HK-2 (cell line): ENCODE measurements around the gene ZFY.
"Not testable (repeated sequence)": the region's sequence is repeated elsewhere in the genome, so short reads cannot be mapped to it uniquely, and the experiment has no call there.

Experiments used
- DNase-seq: peaks from one replicate; pipeline ENCODE4 v3.0.0-alpha.2; 2018; ENCODE audit not compliant: unreplicated experiment

ZFY gene

DNA sequence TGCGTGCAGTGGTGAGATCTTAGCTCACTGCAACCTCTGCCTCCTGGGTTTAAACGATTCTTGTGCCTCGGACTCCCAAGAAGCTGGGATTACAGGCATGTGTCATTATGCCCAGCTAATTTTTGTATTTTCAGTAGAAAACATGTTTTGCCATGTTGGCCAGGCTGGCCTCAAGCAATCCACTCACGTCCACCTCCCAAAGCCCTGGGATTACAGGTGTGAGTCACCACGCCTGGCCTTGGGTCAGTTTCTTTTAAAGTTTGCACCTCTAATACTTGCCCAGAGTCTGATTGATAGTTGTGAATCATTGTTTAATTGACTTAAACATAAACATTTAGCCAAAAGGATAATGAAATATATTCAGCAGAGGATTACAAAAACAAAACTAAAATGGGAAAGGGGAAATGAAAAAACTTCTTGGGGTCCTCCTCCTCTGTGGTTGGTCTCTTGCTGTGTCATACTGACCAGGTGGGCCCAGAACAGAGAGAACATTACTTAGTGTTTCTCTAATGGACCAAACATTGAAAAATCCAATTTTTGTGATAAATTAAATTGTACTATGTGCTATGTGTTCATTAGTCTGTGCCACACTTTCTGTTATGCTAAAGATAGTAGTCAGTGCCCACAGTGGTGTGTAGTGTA is 38.0 kb downstream of the ZFY start:
- no peak for DNase-seq

DNA sequence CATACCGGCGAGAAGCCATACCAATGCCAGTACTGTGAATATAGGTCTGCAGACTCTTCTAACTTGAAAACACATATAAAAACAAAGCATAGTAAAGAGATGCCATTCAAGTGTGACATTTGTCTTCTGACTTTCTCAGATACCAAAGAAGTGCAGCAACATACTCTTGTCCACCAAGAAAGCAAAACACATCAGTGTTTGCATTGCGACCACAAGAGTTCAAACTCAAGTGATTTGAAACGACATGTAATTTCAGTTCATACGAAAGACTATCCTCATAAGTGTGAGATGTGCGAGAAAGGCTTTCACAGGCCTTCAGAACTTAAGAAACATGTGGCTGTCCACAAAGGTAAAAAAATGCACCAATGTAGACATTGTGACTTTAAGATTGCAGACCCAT is 44.1 kb downstream of the ZFY start:
- DNase-seq: no peak

DNA sequence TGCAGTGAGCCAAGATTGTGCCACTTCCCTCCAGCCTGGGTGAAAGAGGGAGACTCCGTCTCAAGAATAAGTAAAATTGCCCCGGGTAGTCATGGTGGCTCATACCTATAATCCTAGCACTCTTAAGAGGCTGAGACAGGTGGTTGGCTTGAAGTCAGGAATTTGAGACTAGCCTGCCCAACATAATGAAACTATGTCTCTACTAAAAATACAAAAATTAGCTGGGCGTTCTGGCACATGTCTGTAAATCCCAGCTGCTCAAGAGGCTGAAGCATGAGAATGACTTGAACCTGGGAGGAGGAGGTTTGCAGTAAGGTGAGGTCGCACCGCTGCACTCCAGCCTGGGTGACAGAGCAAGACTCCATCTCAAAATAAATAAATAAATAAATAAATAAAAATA is 49.3 kb downstream of the ZFY start:
- DNase-seq: no peak

DNA sequence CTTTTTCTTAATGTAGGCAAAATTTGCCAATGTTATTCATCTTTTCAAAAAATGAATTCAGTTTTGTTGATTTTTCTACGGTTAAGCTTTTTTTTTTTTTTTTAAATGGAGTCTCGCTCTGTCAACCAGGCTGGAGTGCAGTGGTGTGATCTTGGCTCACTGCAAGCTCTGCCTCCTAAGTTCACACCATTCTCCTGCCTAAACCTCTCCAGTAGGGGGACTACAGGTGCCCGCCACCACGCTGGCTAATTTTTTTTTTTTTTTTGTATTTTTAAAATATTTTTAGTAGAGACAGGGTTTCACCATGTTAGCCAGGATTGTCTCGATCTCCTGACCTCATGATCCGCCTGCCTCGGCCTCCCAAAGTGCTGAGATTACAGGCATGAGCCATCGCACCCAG is 52.0 kb downstream of the ZFY start:
- not testable (repeated sequence) for DNase-seq

DNA sequence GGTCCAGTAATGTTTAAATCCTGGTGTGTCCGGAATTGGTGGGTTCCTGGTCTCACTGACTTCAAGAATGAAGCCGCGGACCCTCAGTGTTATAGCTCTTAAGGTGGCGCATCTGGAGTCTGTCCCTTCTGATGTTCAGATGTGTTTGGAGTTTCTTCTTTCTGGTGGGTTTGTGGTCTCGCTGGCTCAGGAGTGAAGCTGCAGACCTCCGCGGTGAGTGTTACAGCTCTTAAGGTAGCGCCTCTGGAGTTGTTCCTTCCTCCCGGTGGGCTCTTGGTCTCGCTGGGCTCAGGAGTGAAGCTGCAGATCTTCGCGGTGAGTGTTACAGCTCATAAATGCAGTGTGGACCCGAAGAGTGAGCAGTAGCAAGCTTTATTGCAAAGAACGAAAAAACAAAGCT is 62.2 kb downstream of the ZFY start:
- not testable (repeated sequence) for DNase-seq

DNA sequence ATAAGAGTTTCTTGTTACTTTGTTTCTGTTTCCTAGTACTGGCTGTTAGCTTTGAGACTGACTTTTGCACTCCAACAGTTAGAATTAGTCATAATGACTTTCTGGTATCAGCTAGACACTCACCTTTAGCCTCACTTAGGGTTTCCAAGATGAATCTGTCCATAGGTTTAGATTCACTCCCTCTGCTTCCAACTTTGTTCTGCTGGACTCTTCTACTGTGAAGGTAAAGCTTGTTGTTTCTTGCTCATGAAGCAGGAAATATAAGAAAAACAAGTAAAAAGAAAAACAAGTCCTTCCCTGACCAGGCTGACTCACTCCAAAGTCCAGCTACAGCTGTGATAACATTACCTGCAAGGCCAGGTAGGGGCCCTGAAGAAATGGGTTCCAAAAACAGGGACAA is 67.0 kb downstream of the ZFY start:
- DNase-seq: no peak

DNA sequence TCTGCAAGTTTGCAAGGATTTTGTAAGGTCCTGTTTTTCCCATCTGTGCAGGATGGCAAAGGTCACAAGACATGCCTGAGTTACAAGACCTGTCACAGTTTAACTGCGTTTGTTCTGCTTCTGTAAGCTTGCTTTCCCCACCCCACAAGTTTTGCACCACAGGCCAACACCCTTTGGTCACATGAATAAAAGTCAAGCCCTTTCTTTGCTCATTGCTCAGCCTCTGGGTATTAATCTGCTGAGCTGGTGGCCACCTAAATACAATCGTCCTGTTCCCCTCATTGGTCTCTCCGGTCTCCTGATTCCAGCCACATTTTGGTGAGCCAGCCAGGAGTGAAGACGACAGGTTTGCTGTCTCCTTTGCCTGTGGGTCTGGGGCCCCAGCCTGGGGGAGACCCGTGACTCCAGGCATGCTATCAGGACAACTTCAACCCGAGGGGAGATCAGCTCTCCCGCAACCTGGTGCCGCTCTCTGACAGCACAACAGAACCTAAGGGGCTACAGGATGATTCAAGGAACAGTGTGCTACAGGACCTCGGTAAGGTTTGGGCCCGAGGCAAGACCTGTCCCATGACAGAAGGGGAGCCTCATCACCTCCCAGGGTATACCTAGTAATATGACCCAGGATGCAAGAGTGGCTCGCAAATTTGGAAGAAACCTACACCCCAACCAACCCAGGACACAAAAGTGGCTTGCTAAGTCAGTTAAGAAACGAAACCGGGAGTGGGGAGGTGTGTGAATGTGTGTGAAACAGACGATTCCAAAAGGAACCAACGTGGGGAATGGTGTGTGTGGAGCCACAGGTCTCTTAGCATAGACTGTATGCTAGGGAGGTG is 67.7 kb downstream of the ZFY start:
- no peak for DNase-seq

DNA sequence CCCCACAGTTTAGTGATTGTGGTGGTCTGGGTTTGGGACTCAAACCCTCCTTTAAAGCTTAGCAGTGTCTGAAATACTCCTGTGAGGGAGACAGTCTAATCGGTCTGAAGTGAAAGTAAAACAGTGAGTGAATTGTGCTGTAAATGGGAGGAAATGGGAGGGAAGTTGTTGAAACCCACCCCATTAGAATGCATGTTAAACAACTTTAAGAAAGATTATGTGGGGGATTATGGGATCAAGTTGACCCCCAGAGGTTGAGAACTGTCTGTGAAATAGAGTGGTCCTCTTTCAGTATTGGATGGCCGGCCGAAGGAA is 68.3 kb downstream of the ZFY start:
- DNase-seq: no peak

DNA sequence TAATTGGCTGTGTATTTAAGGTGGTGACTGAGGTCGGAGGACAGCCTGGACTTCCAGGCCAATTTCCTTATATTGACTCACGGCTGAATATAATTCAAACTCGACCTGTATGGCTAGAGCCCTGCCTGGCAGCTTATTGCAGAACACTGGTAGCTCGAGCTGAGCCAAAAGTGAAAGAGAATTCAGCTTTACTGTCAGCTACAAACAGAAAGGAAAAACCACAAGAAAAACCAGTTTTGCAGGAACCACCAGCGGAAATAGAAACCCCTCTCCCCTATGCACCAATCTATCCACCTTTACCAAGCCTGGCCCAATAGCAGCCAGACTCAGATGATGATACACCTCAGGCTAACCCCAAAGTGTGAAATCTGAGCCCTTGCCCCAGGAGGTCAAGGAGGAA is 68.7 kb downstream of the ZFY start:
- no peak for DNase-seq

DNA sequence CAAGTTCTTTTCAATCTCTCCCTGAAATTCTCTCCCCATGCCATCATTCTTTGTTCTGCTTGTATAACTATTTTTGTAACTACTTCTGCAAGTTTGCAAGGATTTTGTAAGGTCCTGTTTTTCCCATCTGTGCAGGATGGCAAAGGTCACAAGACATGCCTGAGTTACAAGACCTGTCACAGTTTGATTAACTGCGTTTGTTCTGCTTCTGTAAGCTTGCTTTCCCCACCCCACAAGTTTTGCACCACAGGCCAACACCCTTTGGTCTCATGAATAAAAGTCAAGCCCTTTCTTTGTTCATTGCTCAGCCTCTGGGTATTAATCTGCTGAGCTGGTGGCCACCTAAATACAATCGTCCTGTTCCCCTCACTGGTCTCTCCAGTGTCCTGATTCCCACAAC is 70.8 kb downstream of the ZFY start:
- DNase-seq: not testable (repeated sequence)

DNA sequence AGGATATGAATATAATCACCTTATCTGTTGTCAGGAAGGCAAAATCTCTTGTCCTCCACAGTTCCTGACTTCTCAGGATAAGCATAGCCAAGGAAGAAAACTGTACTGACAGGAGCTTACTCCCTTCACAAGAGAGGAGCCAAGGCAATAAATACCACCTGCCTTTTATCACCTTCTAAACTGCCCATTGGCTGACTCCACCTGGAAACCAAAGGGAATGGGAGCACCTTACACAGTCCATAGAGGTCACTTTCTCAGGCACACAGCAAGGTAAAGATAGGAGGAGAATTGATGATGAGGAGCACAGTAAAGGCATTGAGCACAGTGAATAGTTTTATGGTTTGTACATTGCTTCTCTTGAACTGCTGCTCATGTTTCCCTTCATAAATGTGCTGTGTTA is 72.8 kb downstream of the ZFY start:
- DNase-seq: no peak

DNA sequence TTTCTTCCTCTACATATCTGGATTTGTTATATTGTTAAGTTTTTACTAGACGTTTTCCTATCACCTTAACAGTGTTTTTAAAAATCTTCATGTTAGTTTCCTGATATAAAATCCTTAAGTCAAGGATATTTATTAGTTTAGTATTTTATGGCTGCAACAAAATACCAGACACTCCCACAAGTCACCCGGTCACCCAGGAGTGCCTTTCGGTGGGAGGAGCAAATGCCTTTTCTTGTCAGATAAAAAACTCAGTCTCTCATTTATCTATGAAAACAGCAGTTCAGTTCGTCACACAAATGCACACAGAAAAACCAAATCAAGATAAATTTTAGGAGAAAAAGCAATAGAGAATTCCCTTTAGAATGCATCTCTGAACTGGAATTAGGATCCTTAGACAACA is 77.0 kb downstream of the ZFY start:
- no peak for DNase-seq

DNA sequence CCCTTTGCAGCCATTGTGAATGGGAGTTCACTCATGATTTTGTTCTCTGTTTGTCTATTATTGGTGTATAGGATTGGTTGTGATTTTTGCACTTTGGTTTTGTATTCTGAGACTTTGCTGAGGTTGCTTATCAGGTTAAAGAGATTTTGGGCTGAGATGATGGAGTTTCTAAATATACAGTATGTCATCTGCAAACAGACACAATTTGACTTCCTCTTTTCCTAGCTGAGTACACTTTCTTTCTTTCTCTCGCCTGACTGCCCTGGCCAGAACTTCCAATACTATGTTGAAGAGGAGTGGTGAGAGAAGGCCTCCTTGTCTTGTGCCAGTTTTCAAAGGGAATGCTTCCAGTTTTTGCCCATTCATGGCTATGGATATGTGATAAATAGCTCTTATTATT is 81.4 kb downstream of the ZFY start:
- DNase-seq: no peak

DNA sequence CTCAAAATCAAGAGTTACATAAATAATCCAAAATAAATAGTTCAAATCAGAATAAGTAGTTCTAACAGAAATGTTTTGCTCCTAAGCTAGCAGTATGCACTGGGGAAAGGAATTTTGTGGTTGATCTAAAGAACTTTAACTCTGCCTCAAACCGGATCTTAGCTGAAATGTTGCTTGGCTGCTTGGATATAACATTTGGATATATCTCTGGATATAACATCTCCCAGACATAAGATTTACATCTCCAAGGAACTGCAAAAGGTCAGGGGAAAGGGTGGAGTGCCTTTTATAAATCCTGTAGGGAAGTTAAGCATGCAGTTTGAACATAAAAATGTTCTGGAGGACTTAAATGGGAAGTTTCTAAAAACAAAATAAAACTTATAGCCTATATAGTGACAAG is 83.4 kb downstream of the ZFY start:
- no peak for DNase-seq

DNA sequence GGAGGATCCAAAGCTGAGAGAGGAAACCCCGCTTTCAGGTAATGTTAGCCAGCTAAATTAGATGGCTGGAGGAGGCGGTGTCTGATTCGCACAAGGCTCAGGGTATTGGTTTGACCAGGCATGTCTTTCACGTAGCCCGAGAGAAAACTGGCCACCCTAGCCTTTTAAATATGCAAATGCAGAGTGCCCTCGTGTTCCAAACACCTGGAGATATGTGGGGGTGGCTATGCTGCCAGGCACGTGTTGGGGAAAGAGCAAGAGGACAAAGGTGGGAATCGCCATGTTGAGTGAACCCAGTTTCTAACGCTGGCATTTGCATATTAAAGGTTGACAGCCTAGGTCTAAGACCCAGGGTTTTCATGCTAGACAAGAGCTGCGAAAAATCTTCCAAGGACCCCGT is 84.4 kb downstream of the ZFY start:
- DNase-seq: no peak

DNA sequence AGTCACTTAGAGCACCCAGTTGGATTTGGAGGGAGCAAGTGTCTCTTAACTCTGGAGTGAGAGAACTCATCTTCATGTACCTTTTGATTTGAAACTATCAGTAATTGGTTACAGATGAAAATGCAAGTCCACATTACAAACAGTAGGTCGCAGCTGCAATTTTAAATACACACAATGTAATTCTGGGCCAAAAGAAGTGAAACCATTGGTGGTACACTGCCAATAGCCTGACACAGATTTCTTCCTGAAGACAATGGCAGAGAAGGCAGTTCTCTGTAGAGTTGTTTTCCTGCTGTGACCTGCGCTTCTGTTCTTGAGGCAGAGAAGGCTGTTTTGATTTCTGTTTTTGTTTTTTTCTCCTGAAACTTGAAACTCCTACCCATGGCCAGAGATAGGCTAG is 86.0 kb downstream of the ZFY start:
- DNase-seq: no peak

DNA sequence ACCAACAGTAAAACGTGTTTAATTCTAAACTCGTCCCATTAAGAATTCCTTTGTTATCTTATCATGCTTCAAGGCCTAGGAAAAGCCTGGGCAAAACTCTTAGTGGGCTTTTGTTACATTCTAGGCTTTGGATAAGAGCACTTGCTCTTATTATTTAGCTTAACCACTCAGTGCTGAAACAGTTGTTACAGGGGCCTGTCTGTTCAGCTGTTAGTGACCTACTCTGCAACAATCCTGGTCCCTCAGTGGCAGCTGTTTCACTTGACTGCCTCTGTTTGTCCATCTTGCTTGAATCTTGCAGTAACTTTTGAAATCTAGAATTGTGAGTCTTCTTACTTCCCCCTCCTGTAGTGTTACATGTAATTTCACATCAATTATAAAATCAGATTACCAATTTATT is 88.4 kb downstream of the ZFY start:
- DNase-seq: no peak

DNA sequence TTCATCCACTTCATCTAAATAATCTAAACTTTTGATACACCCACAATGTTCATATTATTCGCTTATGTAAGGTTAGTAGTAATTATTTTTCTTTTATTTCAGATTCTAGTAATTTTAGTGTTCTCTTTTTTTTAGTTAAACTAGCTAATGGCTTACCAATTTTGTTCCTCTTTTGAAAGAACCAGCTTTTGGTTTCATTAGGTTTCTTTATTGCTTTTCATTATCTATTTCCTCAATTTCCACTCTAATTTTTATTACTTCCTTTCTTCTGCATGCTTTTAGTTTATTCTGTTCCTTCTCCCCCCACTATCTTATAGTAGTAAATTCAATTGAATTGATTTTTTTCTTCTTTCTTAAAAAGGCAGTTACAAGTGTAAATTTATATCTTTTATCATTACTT is 90.2 kb downstream of the ZFY start:
- no peak for DNase-seq
